Measurements from ENCODE around the gene IFFO2. TPM values are rescaled to one million over a fixed set of nuclear protein-coding genes. Genes with fewer than 3 reads are reported as not detected.

The IFFO2 gene
- 20.6 and 23.8 TPM in 2 replicates for total RNA-seq

DNA sequence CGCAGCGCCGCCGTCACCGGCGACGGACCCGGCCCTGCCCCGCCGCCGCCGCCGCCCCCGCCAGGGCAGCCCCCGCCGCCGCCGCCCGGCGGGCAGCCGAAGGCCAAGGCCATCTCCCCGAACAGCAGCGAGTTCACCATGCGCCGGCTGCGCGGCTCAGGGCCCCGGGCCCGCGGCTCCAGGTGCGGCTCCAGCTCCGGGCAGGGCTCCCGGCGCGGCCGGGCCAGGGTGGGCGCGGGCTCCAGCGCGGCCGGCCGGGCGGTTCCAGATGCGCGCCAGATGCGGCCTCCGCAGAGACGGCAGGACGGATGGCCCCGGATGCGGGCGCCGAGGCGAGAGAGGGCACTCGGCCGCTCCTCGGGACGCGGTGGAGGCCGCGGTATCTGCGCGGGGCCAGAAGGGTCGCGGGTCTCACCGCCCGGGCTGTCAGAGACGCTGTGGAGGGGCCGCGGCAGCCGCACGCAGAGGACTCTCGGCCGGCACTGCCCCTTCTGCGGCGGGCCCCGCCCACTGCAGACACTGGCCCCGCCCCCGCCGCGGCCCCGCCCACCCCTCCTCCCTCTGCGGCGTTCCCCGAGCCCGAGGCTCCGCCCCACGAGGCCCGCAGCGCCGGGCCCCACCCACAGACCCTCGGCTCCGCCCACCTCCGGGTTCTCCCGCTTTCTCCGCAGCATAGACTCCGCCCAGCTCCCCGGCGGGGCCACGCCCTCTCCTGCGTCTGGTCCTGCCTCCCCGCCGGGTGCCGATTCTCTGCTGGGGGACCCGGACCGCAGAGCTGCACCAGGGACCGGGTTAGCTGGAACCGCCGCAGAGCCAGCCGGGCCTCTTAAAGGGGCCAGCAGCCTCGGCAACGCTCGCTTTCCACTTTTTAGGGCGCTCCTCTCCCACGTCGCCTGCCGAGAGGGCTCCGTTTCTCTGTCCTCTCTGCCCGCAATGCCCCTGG is at the start of gene IFFO2:
IFFO2 (minus strand) TSS at position 484 of the 943 bp plus-strand sequence; CDS start at position 140, 344 bp downstream.
- intact Hi-C loops (cut with micrococcal nuclease) = loop anchor here (1.0 to 10.0 kb wide), 5 partner anchors 30 to 640 kb away; partner anchors contain the start of genes ALDH4A1 and CAPZB

DNA sequence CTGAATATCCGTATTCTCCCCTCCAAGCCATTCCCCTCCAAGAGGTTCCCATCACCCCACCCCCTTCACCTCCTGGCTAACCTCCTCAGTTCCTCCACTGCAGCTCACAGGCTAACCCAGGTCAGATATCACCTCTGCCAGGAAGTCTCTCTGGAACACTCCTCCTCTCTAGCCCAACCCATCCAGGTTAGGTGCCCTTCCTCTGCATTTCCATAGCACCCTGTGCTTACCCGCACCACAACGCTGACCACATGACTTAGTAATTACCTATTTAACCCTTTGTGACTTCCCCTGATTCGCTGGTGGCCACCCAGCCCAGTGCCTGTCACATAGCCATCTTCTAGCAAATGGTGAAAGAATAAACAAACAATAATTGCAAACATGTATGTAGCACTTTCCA is 49.5 kb upstream of the IFFO2 start:
- intact Hi-C loops (cut with micrococcal nuclease) = no loop called here

DNA sequence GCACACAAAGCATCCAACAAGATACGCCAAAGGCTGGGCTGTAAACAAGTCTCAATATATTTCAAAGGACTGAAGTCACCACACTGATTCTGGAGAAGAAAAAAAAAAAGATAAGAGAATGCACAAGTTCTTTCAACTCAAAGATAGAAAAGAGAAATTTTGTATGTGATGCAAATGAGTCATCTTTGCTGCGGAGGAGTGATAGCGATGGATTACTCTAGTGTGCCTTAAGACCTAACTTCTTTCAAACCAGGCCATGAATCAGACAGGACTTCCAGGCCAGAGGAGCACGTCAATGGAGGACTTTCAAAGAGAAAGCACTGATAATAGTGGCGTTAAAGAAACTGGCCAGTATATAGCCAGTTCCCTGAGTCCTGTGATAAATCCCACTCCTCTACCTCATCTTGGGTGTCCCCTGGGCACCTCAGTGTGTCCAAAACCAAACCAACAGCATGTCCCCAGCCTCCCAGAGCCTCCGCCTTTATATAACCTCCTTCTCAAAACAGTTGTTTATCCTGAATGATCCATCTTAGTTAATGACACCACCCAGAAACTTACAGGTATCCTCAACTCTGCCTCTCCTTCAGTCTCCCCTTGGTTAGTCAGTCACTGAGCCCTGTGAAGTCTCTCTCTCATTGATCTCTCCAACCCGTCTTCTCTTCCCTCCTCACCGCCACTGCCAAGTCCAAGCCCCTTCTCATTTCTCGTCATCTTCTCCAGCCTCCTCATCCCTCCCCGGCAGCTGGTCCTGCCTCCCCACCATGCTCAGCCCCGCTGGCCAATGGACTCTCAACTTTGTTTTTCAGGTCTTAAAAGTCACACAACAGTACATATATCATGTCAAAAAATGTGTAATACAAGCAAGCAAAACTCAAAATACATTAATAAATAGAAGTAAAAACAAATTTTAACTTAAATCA is 47.2 kb upstream of the IFFO2 start:
- intact Hi-C loops (cut with micrococcal nuclease) = loop anchor here (1.0 kb wide), 1 partner anchor 8 kb away; no protein-coding TSS in a partner anchor

DNA sequence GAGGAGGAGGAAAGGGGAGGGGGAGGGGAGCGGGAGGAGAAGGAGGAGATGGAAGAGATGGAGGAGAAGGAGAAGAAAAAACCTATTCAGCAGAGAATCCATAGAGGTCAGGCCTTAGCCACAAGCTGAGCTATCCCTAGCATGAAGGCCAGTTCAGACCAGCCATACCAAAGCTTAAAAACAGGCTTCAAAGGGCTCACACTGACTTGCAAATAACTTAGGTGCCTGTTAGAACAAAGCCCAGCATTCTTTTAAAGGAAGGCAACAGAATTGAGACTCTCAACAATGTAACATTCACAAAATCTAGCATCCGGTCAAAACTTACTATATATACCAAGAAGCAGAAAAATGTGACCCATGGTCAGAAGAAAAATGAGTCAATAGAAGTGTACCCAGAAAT is 43.6 kb upstream of the IFFO2 start:
- intact Hi-C loops (cut with micrococcal nuclease) = no loop called here

DNA sequence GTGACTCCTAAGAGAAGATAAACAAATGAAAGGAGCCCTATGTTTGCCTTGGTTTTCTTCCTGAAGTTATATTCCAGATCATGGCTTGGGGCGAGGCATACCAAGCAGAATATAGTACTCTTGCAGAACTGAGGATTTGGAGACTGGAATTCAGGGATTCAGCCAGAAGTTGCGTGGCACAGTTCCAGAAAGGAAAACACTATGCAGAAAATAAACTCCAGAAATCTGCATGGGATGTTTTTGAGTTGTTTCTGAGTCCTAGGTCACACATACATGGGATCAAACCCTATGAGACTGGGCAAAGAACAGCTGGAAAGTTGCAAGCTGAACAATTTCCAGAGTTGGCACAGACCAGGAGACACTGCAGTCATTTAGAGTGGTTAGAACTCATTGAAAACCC is 42.9 kb upstream of the IFFO2 start:
- intact Hi-C loops (cut with micrococcal nuclease) = no loop called here

DNA sequence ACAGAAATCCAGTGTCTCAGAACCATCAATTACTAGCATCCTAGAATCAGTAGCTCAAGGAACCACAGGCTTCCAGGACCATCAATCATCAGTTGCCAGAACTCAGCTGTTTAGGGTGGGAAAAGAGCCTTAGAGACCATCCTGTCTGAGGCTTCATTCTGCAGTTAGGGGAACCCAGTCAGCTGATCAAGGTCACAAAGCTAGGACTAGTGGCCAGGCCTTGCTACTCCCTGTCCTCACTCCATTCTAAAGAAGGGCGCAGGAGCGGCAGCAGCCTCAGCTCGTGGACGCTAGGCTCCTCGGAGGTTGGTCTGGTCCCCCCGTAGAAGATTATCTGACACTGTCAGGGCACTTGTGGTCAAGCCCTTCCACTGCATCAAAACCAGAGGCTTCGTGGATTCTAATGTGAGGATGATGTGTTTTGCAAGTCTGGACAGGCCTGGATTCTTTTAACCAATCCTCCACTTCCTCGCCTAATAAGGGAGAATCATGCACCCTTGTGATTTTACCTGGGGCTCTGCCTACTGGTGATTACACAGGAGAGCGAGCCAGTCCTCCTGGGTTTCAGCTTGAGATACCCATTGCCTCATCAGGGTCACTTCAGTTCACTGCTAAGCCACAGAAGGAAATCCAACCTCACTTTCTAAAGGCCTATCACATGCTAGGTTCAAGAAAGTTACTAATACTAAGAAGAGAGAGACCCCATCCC is 41.7 kb upstream of the IFFO2 start:
- intact Hi-C loops (cut with micrococcal nuclease) = no loop called here

DNA sequence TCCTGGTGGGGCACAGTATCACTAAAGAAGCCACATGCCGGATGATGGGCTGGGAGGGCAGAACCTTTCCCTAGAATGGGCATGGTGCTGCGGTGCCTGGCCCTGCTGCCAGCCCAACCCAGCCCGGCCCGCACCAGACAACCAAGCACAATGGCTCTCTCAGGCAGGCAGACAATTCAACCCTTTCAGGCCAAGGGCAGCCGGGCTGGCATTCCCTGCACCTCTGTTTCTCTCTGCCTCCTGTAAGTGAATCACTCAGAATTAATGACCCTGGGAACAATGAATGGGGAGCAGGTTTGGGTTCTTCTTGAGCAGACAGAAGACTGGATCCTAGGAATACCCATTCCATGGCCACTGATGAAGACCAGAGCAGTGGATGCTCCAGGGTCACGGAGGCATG is 41.0 kb upstream of the IFFO2 start:
- intact Hi-C loops (cut with micrococcal nuclease) = no loop called here

DNA sequence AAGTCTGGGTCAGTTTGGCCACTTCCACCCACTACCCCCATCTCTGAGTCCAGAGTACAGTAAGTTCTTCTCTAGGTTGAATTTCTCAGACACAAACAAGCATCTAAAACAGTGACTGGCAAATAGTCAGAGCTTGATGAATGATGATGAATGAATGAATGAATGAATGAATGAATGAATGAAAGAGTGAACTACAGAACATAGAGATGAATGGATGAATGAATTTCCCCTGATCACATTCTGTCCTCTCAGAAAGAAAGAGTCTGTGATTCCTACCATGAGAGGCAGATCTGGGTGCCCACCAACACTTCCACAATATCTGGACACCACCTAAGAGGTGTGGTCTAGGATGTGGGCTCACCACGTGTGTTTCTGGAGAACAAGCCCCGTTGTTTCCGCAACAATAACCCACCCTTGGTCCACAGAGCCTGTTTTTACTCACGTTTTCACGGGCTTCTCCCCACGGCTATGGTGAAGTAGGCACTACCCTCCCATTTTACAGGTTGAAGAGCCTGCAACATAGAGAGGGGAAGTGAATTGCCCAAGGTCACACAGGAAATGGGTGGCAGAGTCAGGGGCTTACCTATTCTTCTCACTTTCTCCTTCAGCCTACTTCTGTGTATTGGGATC is 40.2 kb upstream of the IFFO2 start:
- intact Hi-C loops (cut with micrococcal nuclease) = no loop called here

DNA sequence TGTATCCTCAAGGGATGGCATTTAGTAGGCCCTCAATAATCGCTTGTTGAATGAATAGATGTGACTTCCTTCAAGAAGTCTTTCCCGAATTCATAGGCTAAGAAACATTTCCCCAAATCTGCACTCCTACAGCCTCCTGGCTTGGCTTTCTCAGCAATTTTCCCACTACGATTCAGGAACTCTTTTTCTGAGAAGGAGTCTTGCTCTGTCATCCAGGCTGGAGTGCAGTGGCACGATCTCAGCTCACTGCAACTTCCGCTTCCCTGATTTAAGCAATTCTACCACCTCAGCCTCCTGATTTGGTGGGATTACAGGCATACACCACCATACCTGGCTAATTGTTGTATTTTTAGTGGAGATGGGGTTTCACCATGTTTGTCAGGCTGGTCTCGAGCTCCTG is 37.9 kb upstream of the IFFO2 start:
- intact Hi-C loops (cut with micrococcal nuclease) = no loop called here

DNA sequence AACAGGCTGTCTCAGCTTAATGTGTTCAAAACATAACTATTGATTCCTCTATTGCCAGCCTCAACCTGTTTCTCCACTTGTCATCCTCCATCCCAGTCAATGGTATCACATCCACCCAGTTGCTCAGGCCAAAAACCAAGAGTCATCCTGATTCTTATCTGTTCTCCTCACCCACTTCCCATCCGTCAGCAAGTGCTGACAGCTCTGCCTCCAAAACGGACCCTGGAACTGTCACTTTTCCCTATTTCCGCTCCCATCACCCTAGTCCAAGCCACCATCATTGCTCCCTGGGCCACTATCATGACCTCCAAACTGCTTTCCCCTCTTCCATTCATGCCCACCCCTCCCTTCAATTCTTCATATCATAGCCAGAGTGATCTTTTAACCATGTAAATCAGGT is 36.2 kb upstream of the IFFO2 start:
- intact Hi-C loops (cut with micrococcal nuclease) = no loop called here

DNA sequence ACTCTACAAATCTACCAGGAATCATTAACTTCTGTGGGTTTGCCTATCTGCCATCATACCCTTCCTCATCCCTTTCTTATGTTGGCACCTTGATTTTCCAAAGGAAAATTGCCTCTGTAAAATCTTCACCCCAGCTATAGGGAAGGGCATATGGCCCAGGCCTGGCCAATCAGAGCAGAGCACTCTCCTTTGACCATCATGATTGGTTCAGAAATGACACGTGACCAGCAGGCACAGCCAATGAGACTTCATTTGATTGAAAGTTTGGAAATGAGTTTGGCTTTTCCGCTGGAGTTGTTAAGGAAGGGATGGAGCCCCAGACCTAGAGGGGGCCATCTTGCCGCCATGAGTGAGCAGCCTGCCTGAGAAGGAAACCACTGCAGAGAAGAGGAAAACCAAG is 35.1 kb upstream of the IFFO2 start:
- intact Hi-C loops (cut with micrococcal nuclease) = no loop called here

DNA sequence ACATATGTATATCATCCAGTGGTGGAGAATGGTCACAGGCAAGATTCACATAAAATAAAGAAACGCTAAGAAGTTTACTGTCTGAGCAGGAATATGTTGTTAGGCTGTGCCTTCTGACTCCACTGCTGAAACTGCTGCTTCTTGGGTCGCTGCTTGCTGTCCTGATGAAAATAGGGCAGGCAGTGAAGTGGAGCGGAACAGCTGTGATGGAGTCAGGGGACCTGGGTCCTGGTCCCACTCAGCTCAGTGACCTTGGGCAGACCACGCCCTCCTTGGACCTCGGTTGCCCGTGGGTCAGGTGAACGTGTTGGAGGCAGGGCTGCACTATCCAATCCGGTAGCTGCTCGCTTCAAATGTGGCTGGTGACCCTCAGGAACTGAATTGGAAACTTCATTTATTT is 33.4 kb upstream of the IFFO2 start:
- intact Hi-C loops (cut with micrococcal nuclease) = no loop called here

DNA sequence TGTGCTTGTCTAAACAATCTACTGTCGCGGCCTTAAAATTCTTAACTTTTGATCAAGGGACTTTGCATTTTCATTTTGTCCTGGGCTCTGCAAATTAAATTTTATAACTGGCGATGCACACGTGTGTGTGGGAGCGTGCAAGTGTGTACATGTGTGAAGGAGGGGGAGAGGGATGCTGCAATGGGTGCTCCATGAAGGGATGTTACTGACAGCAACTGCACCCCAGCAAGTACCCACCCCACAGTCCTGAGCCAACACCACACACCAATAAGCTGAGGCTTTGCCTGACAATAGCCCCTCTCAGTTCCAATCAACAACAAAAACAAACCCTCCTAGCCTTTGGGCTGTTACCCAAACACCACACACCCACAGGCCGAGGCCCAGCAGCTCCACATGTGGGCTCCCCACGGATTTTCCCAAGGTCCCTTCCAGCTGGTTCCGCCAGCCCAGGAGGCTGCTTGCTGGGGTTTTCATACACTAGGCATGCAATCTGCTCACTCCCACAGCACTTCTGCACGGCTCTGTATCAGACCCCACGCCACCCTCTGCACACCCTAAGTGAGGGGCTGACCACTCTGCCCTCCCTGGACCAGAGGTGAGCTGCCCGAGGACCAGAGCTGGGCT is 32.8 kb upstream of the IFFO2 start:
- intact Hi-C loops (cut with micrococcal nuclease) = no loop called here

DNA sequence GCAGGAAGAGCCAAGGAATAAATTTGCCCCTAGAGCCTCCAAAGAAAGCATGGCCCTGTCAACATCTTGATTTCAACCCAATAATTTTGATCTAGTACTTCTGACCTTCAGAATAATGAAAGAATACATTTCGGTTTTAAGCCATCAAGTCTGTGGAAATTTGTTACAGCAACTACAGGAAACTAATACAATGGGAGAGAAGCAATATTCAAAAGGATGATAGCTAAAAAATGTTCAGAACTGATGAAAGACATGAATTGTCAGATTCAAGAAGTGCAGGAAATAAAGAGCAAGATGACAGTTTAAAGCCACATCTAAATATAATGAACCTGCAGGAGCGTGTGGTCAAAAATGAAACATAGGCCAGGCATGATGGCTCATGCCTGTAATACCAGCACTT is 24.8 kb upstream of the IFFO2 start:
- intact Hi-C loops (cut with micrococcal nuclease) = no loop called here

DNA sequence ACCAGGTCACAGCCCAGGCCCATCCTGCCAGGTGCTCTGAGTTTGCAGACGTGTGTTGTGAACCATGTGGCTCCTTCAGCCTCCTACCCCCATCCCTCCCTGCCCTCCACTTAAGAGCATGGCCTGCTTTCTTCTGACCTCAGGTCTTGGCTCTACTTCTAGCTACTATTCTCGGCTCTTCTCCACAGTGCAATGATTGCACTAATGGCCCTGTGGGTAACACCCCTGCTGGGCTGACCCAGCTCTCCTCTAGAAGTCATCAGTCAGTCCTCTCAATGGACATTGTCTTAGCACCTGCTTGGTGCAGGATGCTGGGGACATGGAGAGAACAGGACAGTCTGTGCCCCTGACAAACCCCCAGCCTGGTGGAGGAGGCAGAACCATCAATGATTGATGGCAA is 22.2 kb upstream of the IFFO2 start:
- intact Hi-C loops (cut with micrococcal nuclease) = no loop called here

DNA sequence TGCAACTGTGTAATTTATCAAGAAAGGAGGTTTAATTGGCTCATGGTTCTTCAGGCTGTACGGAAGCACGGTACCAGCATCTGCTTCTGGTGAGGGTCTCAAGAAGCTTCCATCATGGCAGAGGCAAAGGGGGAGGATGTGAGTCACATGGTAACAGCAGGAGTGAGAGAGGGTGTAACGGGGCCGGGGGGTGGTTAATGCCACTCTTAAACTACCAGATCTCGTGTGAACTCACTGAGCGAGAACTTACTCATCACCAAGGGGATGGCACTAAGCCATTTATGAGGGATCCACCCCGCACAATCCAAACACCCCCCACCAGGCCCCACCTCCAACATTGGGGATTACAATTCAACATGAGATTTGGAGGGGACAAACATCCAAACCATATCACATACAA is 21.0 kb upstream of the IFFO2 start:
- intact Hi-C loops (cut with micrococcal nuclease) = no loop called here

DNA sequence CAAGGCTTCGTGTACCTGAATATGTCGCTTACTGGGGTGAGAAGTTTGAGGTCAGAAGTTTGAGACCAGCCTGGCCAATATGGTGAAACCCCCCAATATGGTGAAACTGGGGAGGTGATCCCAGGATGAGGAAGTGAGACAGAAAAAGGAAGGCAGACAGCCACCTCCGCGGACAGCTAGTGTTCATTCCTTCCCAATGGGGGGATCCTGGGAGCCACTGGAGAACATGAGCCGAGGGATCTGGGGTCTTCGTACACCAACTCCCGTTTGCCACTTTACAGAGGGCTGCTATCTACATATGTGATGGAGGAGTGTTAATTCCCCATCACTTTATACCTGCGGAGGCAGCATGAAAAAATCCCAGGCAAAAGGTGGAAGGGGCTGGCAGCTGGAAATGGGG is 19.6 kb upstream of the IFFO2 start:
- intact Hi-C loops (cut with micrococcal nuclease) = no loop called here

DNA sequence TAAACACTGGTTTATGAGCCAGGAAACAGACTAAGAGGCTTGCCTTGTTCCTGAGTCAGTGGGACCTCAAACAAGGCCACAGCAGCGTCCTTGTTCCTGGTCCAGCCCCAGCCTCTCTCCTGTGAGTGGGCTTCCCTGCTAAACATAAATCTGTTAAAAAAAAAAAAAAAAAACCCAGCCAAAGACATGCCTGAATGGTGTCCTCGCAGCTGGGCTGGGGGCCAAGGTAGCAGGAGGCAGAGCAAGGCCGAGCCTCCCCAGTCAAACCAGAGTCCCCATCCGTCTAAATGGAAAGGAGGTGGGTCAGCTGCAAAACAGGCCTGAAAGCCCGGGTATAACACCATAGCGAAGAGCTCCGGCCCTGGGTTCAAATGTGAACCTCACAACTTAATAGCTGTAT is 18.1 kb upstream of the IFFO2 start:
- intact Hi-C loops (cut with micrococcal nuclease) = no loop called here

DNA sequence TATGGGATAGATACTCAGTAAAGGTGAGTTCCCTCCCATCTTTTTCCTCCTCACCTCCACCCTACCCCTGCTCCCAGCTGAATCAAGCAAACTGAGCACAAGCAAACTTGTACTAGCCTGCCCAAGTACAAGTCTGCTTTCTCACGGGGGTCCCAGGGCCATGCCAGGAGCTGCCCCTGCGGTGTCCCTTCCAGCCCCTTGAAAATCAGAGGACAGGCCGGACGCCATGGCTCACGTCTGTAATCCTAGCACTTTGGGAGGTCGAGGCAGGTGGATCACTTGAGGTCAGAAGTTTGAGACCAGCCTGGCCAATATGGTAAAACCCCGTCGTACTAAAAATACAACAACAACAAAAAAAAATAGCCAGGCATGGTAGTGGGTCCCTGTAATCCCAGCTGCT is 17.5 kb upstream of the IFFO2 start:
- intact Hi-C loops (cut with micrococcal nuclease) = no loop called here

DNA sequence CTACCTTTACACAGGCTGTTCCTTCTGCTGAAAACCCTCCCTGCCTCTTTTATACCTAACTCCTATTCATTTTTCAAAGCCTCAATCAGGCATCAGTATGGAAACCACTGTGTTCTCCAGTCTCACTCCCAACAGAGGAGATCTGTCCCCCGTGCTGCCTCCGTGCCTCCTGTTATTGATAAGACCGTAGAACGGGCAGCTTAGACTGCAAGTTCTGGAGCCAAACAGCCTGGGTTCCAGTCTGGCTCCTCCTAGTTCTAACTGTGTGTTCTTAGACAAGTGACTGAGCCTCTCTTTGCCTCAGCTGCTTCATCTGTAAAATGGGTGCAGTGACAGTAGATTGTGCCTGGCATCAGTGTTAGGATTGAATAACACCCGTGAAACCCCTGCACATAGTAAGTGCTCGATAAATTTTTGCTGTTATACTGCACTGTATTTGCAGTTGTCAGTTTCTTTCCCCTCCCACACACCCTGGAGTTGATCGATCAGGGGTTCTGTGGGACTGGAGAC is 17.0 kb upstream of the IFFO2 start:
- intact Hi-C loops (cut with micrococcal nuclease) = no loop called here
